ENCODE data around the gene ENPP6. TPM values are rescaled to one million over a fixed set of nuclear protein-coding genes. Genes with fewer than 3 reads are reported as not detected.
"Not testable (repeated sequence)": the region's sequence is repeated elsewhere in the genome, so short reads cannot be mapped to it uniquely, and the experiment has no call there.

ENPP6 gene
- total RNA-seq, 4 donors from 2014 or later, result 0.47 to 1.7 (median 1.2) TPM

DNA sequence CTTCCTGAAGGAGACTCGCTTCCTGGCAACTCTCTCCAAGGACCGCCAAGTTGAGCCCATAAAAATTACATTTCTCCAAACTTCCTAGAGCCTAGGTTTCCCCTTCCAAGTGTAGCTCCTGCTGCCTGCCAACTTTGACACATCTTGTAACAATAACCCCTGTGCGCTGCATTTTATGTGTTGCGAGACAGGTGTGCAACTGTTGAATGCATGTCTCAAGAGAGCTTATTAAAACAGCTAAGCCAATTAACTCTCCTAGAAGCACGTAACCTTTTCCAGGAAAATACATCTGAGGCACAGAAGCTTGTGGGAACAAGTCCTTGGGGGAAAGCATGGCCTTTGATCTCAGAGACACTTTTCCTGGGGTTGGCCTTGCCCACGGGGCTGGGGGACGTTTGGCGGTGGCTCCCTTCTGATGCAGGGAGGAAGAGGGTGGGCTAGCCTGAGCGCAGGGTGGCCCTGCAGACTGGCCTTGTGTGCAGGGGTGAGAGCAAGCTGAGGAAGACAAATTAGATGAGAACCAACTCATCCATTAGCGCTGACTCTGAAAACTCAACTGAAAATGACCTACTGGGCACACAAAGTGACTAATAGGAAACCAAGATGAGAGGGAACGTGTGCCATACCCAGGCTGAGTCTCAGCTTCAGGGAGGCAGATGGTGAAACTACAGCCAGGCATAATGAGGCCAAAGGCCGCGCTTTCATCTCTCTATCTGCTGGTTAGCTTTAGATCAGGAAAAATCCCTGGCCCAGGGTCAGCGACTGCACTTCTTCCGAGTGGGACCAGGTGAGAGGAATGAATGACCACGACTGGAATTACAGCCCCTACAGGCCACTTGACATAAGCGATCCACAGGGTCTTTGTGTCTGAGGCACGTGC is 75.3 kb downstream of the ENPP6 start:
- Histone ChIP-seq H3K4me1 (no peaks in the 10 kb centered on the region), H3K36me3 (no peaks in the 10 kb centered on the region), H3K27me3 (no peaks in the 10 kb centered on the region), H3K4me3 (no peak overlapping the region), H3K27ac (no peak overlapping the region), H3K9me3 (peaks cover 0 to 18% (median 0%) of the 10 kb centered on the region in 3 donors)
- ATAC-seq, result no peak
- no peak for TF ChIP-seq POLR2A (IDR thresholded peaks at IDR 0.05)
- 88 to 93% methylated on average over 6 to 10 of the region's 18 CpGs for WGBS, 2 donors (ENCODE audit: low coverage in 1 of 2)

DNA sequence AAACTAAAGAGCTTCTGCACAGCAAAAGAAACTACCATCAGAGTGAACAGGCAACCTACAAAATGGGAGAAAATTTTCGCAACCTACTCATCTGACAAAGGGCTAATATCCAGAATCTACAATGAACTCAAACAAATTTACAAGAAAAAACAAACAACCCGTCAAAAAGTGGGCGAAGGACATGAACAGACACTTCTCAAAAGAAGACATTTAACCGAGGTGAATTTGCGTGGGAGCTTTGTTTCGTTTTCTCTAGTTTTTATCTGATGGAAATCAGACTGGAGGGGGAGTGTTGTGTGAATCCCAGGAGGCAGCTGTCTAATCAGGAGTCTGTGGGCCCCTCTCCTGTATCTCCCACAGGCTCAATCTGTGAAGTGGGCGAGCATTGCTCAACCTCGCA is 76.8 kb downstream of the ENPP6 start:
- H3K27me3 ChIP-seq, H3K4me3 ChIP-seq, ATAC-seq, H3K4me1 ChIP-seq, H3K36me3 ChIP-seq, H3K27ac ChIP-seq: not testable (repeated sequence)
- 78 to 85% methylated on average over 5 to 7 of the region's 8 CpGs for WGBS, 2 donors (ENCODE audit: low coverage in 1 of 2)
- H3K9me3 ChIP-seq, result peaks cover 0 to 32% (median 0%) of the 10 kb centered on the region in 3 donors

DNA sequence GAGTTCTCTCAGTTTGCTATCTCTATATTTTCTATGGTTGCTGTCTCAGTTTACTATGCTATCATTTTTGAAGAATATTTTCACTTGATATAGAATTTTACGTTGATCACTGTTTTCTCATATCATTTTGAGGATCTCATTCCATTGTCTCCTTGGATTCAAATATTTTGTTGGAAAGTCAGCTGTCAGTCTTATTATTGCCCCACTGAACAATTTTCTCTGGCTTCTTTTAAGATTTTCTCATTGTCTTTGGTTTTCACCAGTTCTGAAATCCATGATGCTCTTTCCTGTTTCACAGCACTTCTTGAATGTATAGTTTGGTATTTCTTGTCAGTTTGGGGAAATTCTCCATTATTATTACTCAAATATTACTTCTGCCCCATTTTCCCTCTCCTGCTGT is 81.1 kb downstream of the ENPP6 start:
- H3K27me3 ChIP-seq, result no peaks in the 10 kb centered on the region
- peaks cover 0 to 32% (median 0%) of the 10 kb centered on the region in 3 donors for H3K9me3 ChIP-seq
- TF ChIP-seq EP300 (IDR thresholded peaks at IDR 0.05), result no peak
- TF ChIP-seq POLR2AphosphoS5 (IDR thresholded peaks at IDR 0.05), result no peak
- TF ChIP-seq POLR2A (IDR thresholded peaks at IDR 0.05), result no peak
- TF ChIP-seq, protein P1, sequence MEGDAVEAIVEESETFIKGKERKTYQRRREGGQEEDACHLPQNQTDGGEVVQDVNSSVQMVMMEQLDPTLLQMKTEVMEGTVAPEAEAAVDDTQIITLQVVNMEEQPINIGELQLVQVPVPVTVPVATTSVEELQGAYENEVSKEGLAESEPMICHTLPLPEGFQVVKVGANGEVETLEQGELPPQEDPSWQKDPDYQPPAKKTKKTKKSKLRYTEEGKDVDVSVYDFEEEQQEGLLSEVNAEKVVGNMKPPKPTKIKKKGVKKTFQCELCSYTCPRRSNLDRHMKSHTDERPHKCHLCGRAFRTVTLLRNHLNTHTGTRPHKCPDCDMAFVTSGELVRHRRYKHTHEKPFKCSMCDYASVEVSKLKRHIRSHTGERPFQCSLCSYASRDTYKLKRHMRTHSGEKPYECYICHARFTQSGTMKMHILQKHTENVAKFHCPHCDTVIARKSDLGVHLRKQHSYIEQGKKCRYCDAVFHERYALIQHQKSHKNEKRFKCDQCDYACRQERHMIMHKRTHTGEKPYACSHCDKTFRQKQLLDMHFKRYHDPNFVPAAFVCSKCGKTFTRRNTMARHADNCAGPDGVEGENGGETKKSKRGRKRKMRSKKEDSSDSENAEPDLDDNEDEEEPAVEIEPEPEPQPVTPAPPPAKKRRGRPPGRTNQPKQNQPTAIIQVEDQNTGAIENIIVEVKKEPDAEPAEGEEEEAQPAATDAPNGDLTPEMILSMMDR (IDR thresholded peaks at IDR 0.05), result no peak
- no peak for ATAC-seq
- H3K27ac ChIP-seq, result no peak overlapping the region
- no peaks in the 10 kb centered on the region for H3K36me3 ChIP-seq
- 65% methylated on average over 1 of the region's 1 CpG; no CpG with 5 or more reads in 1 of the 2 donors for WGBS, 2 donors (ENCODE audit: low coverage in 1 of 2)
- no peaks in the 10 kb centered on the region for H3K4me1 ChIP-seq
- H3K4me3 ChIP-seq, result no peak overlapping the region

DNA sequence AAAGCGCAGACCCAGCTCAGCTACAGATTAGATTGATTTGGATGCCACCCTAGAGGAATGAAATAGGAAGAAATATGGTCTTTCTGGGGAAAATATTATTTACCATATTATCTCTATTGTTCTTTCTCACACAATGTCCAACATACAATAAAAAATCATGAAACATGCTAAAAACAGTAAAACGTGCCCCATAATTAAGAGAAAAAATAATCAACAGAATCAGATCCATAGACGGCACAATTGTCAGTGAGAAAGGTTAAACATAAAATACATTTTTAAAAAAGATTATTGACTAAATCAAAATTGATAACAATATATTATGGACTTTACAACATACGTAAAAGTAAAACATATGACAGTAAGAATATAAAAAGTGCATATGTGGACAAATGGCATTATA is 90.9 kb downstream of the ENPP6 start:
- Histone ChIP-seq H3K4me1 (no peaks in the 10 kb centered on the region), H3K4me3 (no peak overlapping the region), H3K36me3 (no peaks in the 10 kb centered on the region), H3K27me3 (no peaks in the 10 kb centered on the region), H3K27ac (no peak overlapping the region), H3K9me3 (peaks cover 0 to 15% (median 0%) of the 10 kb centered on the region in 3 donors)
- WGBS, 2 donors (ENCODE audit: low coverage in 1 of 2), result 64 to 92% methylated on average over 4 of the region's 4 CpGs
- TF ChIP-seq POLR2AphosphoS5 (IDR thresholded peaks at IDR 0.05) (no peak), EP300 (IDR thresholded peaks at IDR 0.05) (no peak), POLR2A (IDR thresholded peaks at IDR 0.05) (no peak)
- TF ChIP-seq, protein P1 (IDR thresholded peaks at IDR 0.05), result no peak
- ATAC-seq, result no peak

DNA sequence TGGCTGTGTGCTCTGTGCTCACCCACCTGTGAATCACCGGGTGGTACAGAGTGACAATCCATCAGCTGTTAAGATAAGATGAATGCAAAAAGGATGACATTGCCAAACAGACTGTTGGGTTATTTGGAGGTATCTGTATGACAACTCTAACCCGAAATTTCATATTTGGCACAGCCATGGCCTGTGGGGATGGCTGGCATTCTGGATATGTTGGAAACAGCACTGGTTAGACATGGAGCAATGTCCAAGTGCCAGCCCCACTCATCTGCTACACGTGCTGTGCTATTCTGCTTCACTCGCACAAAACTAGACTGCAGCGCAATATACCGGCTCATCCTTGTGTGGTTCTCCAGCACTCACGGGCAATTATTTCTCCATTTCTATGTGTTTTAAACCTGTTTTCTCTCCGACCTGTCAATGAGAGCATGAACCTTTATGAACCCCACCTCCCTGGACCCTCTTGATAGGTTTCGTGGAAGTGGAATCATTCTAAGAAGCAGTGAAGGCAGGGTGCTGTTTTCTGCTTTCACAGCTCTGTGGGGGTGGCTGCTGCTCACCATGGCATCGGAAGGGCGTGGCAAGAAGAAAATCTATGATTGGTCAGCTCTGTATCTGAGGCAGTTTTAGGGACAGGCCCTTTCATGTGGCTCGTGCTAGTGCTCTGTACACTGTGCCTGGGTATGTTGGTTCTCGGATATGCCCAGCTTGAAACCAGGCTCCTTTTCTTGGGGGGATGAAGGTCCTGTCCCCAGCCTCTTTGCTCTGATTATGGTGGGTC is 94.9 kb downstream of the ENPP6 start:
- ATAC-seq, result no peak
- Histone ChIP-seq H3K4me1 (no peaks in the 10 kb centered on the region), H3K27ac (no peak overlapping the region), H3K27me3 (no peaks in the 10 kb centered on the region), H3K36me3 (no peaks in the 10 kb centered on the region), H3K9me3 (peaks cover 0 to 15% (median 0%) of the 10 kb centered on the region in 3 donors), H3K4me3 (no peak overlapping the region)
- 88 to 93% methylated on average over 5 to 11 of the region's 13 CpGs for WGBS, 2 donors (ENCODE audit: low coverage in 1 of 2)
- TF ChIP-seq POLR2A (IDR thresholded peaks at IDR 0.05) (no peak), POLR2AphosphoS5 (IDR thresholded peaks at IDR 0.05) (no peak), EP300 (IDR thresholded peaks at IDR 0.05) (no peak)
- TF ChIP-seq, protein P1 (IDR thresholded peaks at IDR 0.05), result no peak
